Activated T-helper 17 cell treated with anti-CD3 and anti-CD28 coated beads, Interleukin-2, amount 50 U/mL, for 72 hours (primary cell): ENCODE data around the gene TERT. TPM values are rescaled to one million over a fixed set of nuclear protein-coding genes. Genes with fewer than 3 reads are reported as not detected.

Experiments used
- total RNA-seq, 2 donors: library from RNA; stranded (reverse); gene quantifications; one replicate each; pipeline ENCODE4 v1.2.3, GENCODE V29; 2022

Gene TERT
- total RNA-seq, 2 donors from 2014 or later, result 4.6 to 9.1 TPM

Other genes starting within 250 kb of the TERT start
- 10 to 100 TPM; 17.6 to 28.2 TPM for gene SLC12A7, start 183.0 kb downstream of the TERT start, total RNA-seq
- gene SLC6A19, start 93.5 kb downstream of the TERT start, total RNA-seq, result not detected
- not detected for gene SLC6A18, start 69.7 kb downstream of the TERT start, total RNA-seq
- gene CLPTM1L, start 50.0 kb upstream of the TERT start, total RNA-seq, result 100 to 1,000 TPM in 1 of 2 donors, 10 to 100 TPM in 1; 42.3 to 118 TPM
- gene SLC6A3, start 150.4 kb upstream of the TERT start, total RNA-seq, result not detected
- 10 to 100 TPM; 38.5 to 62.7 TPM for gene LPCAT1, start 228.9 kb upstream of the TERT start, total RNA-seq